Fibroblast of lung (primary cell): ENCODE data around the gene ZNRF4.

Experiments used
- CTCF ChIP-seq, 2 donors: IDR thresholded peaks in 1 of 2; conservative IDR thresholded peaks in 1 of 2; 1 replicate in 1 of 2; 2 replicates in 1 of 2; pipeline ENCODE4 v1.5.1; 2011 to 2012; ENCODE audit warnings: low read length in 2 of 2, control low read depth in 1 of 2, inconsistent platforms in 1 of 2, low read depth in 1 of 2, mild to moderate bottlenecking in 1 of 2
- EZH2 ChIP-seq: IDR thresholded peaks from 2 replicates; pipeline ENCODE4 v1.5.1; 2012; ENCODE audit warnings: low read length, control low read depth, mild to moderate bottlenecking; ENCODE audit errors: missing control alignments

GRCh38 chr19:5440299-5440698, 14.9 kb upstream of the ZNRF4 start:
- no peak for TF ChIP-seq CTCF (conservative IDR thresholded peaks at IDR 0.05 in 1 of 2, IDR thresholded peaks at IDR 0.05 in 1 of 2; ENCODE audit: low read depth in 1 of 2, low read length in 2 of 2)
- no peak for TF ChIP-seq EZH2
